CD14-positive monocyte (primary cell): Measurements from ENCODE around the gene ACTL10. TPM values are rescaled to one million over a fixed set of nuclear protein-coding genes. Genes with fewer than 3 reads are reported as not detected.

Experiments
- DNase-seq, 3 donors: peaks; one replicate each; pipeline ENCODE4 v3.0.0-alpha.2; 2011 to 2022
- H2AFZ ChIP-seq: 2 replicates; pipeline ENCODE4 v1.6.0; 2012; ENCODE audit warnings: mild to moderate bottlenecking, low read depth, low read length, inconsistent platforms; ENCODE audit not compliant: insufficient read depth, poor library complexity, severe bottlenecking
- H3K27ac ChIP-seq, 2 donors: 1 replicate in 1 of 2; 2 replicates in 1 of 2; pipeline ENCODE4 v1.5.1; 2012 to 2013; ENCODE audit warnings: low read length in 2 of 2, control low read depth in 1 of 2, inconsistent platforms in 1 of 2, low read depth in 1 of 2, mild to moderate bottlenecking in 1 of 2
- H3K27me3 ChIP-seq, 2 donors: one replicate each; pipeline versions ENCODE4 v1.6.0 to v1.6.1; 2011 to 2013; ENCODE audit warnings: low read length in 2 of 2; ENCODE audit not compliant: control insufficient read depth in 2 of 2, insufficient read depth in 2 of 2
- H3K36me3 ChIP-seq, 2 donors: replicated peaks in 1 of 2; 1 replicate in 1 of 2; 2 replicates in 1 of 2; pipeline versions ENCODE4 v1.5.1 to v1.6.1; 2012 to 2013; ENCODE audit warnings: low read length in 2 of 2, control low read depth in 1 of 2, inconsistent platforms in 1 of 2, mild to moderate bottlenecking in 1 of 2; ENCODE audit not compliant: insufficient read depth in 2 of 2, control insufficient read depth in 1 of 2
- H3K4me1 ChIP-seq, 2 donors: 1 replicate in 1 of 2; 2 replicates in 1 of 2; pipeline versions ENCODE4 v1.5.1 to v1.6.1; 2012 to 2013; ENCODE audit warnings: low read length in 2 of 2, control low read depth in 1 of 2, inconsistent platforms in 1 of 2, mild to moderate bottlenecking in 1 of 2, moderate library complexity in 1 of 2; ENCODE audit not compliant: insufficient read depth in 2 of 2, control insufficient read depth in 1 of 2
- H3K4me2 ChIP-seq: replicated peaks from 2 replicates; pipeline ENCODE3; 2012; ENCODE audit warnings: low read length, moderate library complexity, mild to moderate bottlenecking; ENCODE audit not compliant: poor library complexity, severe bottlenecking; ENCODE audit errors: extremely low read depth
- H3K4me3 ChIP-seq, 3 experiments: fragments of 200-600 bp in 1 of 3; sonication (generic) in 1 of 3; replicated peaks in 1 of 3; 1 replicate in 2 of 3; 2 replicates in 1 of 3; pipeline ENCODE4 v1.5.1; 2011 to 2013; ENCODE audit warnings: low read length in 3 of 3, mild to moderate bottlenecking in 3 of 3, control low read depth in 2 of 3, low read depth in 2 of 3, inconsistent platforms in 1 of 3, moderate library complexity in 1 of 3
- H3K79me2 ChIP-seq: 2 replicates; pipeline ENCODE4 v1.6.0; 2012; ENCODE audit warnings: mild to moderate bottlenecking, control low read depth, inconsistent platforms, low read length, moderate library complexity; ENCODE audit not compliant: insufficient read depth
- H3K9ac ChIP-seq: 2 replicates; pipeline ENCODE4 v1.6.0; 2017; ENCODE audit warnings: low read length, mild to moderate bottlenecking; ENCODE audit not compliant: insufficient read depth, poor library complexity, severe bottlenecking
- H3K9me3 ChIP-seq, 2 donors: replicated peaks in 1 of 2; 1 replicate in 1 of 2; 2 replicates in 1 of 2; pipeline versions ENCODE4 v1.5.1 to v1.6.1; 2012 to 2013; ENCODE audit warnings: low read length in 2 of 2, control low read depth in 1 of 2; ENCODE audit not compliant: control insufficient read depth in 1 of 2, insufficient read depth in 1 of 2
- H4K20me1 ChIP-seq: 2 replicates; pipeline ENCODE4 v1.6.0; 2012; ENCODE audit warnings: mild to moderate bottlenecking, low read length, control low read depth, moderate library complexity; ENCODE audit not compliant: insufficient read depth
- H3K27ac Mint-ChIP-seq, 7 donors: one replicate each; pipeline ENCODE4 v1.8.0; 2020; ENCODE audit warnings: mild to moderate bottlenecking in 7 of 7, mixed read lengths in 7 of 7, moderate library complexity in 6 of 7, inconsistent platforms in 2 of 7
- H3K27me3 Mint-ChIP-seq, 3 donors: one replicate each; pipeline ENCODE4 v1.8.0; 2021 to 2022; ENCODE audit warnings: low read depth in 3 of 3, mild to moderate bottlenecking in 3 of 3, mixed read lengths in 3 of 3, moderate library complexity in 3 of 3, inconsistent platforms in 1 of 3
- H3K36me3 Mint-ChIP-seq, 2 donors: one replicate each; pipeline ENCODE4 v1.8.0; 2020; ENCODE audit warnings: mixed read lengths in 2 of 2, inconsistent platforms in 1 of 2, mild to moderate bottlenecking in 1 of 2
- H3K4me1 Mint-ChIP-seq: one replicate; pipeline ENCODE4 v1.8.0; 2020; ENCODE audit warnings: mild to moderate bottlenecking, mixed read lengths
- H3K4me3 Mint-ChIP-seq, 2 donors: one replicate each; pipeline ENCODE4 v1.8.0; 2020; ENCODE audit warnings: mild to moderate bottlenecking in 2 of 2, mixed read lengths in 2 of 2, moderate library complexity in 1 of 2
- H3K9me3 Mint-ChIP-seq, 7 donors: one replicate each; pipeline ENCODE4 v1.8.0; 2020 to 2022; ENCODE audit warnings: mixed read lengths in 7 of 7, mild to moderate bottlenecking in 6 of 7, moderate library complexity in 6 of 7, inconsistent platforms in 2 of 7
- CTCF ChIP-seq: fragments of 200-600 bp; IDR thresholded peaks from one replicate; pipeline ENCODE4 v1.8.0; 2022; ENCODE audit warnings: antibody characterized with exemption, mild to moderate bottlenecking
- WGBS: methylation state at CpG from one replicate; pipeline ENCODE4 v1.1.5; 2013; ENCODE audit warnings: missing lambda C conversion rate; ENCODE audit not compliant: insufficient coverage; 5-methylcytosine and 5-hydroxymethylcytosine counted together
- intact Hi-C, 2 donors: fragments of 100-400 bp; cut with micrococcal nuclease; formaldehyde crosslinking; loops; one replicate each; pipeline versions ENCODE4 v1.15.0 to v1.15.1; 2023
- polyA plus RNA-seq, 3 donors: library from polyadenylated mRNA; depleted of rRNA in 1 of 3; unstranded in 2 of 3; stranded (reverse) in 1 of 3; fragments of 300-500 nt in 2 of 3; fragments of >200 nt in 1 of 3; fragmentation: Illumina TruSeq in 2 of 3; gene quantifications; 1 replicate in 2 of 3; 2 replicates in 1 of 3; pipeline ENCODE4 v1.2.3, GENCODE V29; 2012 to 2021

ACTL10 gene
- polyA plus RNA-seq, 3 donors, result 0.31 to 1.2 (median 1.1) TPM

DNA sequence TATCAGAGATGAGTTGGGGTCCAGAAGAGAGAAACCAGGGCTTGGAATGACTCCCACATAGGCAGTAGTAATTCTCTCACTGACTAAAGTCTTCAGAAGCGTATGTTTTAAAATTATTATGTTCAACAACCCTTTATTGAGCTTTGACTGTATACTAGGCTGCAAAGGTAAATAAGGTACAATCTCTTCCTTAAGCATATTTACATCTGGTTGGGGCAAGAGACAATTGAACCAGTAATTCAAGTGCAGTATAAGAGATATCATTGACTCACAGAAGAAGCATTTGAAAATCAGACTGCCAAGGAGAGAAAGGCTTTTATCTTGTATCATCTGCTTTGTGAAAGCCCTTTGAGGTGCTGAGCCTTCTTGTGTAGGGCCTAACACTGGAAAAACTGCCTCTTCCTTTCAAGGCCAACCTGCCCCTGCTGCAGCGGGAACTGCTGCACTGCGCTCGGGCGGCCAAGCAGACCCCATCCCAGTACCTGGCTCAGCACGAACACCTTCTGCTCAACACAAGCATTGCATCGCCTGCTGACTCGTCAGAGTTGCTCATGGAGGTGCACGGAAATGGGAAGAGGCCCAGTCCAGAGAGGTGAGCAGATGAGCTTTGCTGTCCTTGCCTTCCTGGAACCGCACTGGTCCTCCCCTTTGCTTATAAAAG, 43.9 kb upstream of the ACTL10 start:
- no peaks in the 10 kb centered on the region for H3K4me1 ChIP-seq
- no peak overlapping the region for H3K27ac ChIP-seq
- intact Hi-C loops, result no loop called here
- H3K79me2 ChIP-seq, result no peaks in the 10 kb centered on the region
- H3K27me3 ChIP-seq, result no peaks in the 10 kb centered on the region
- no peak overlapping the region for H3K4me2 ChIP-seq
- H3K9ac ChIP-seq, result no peak overlapping the region
- Mint-ChIP-seq H3K27me3 (no peaks in the 10 kb centered on the region), H3K27ac (no peak overlapping the region), H3K36me3 (peaks cover 45 to 61% of the 10 kb centered on the region in 2 donors), H3K4me1 (no peaks in the 10 kb centered on the region), H3K4me3 (no peak overlapping the region), H3K9me3 (no peaks in the 10 kb centered on the region)
- peaks cover 30 to 69% of the 10 kb centered on the region in 2 donors for H3K36me3 ChIP-seq
- no peak for TF ChIP-seq CTCF
- WGBS, result 98% methylated on average over 9 of the region's 10 CpGs
- no peaks in the 10 kb centered on the region for H4K20me1 ChIP-seq
- no peaks in the 10 kb centered on the region for H3K9me3 ChIP-seq
- no peak overlapping the region for H3K4me3 ChIP-seq
- H2AFZ ChIP-seq, result no peak overlapping the region
- DNase-seq, result no peak

DNA sequence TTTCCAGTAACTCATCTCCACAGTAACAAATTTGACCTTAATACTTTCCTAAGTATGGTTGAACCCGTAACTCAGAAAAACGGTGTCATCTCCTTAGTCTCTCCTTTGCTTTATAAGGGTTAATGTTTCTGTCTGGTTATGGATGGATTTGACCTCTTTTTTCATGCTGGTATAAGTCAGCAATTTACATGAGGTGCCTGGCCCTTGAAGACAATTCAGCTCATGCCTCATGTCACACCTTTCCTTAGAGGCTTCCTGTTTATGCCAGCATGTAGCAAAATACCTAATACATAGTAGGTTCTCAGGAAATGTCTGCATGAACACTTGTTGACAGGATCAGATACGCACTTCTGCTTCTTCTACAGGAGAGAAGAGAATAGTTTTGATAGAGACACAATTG, 42.3 kb upstream of the ACTL10 start:
- no peaks in the 10 kb centered on the region for H3K9me3 Mint-ChIP-seq
- no peak overlapping the region for H3K27ac Mint-ChIP-seq
- no peaks in the 10 kb centered on the region for H3K4me1 ChIP-seq
- H3K4me1 Mint-ChIP-seq, result no peaks in the 10 kb centered on the region
- WGBS, result 100% methylated on average over 1 of the region's 3 CpGs
- no peak overlapping the region for H3K27ac ChIP-seq
- intact Hi-C loops, result no loop called here
- no peak overlapping the region for H3K4me2 ChIP-seq
- no peaks in the 10 kb centered on the region for H3K79me2 ChIP-seq
- peaks cover 42 to 80% of the 10 kb centered on the region in 2 donors for H3K36me3 ChIP-seq
- no peak for DNase-seq
- no peaks in the 10 kb centered on the region for H3K27me3 Mint-ChIP-seq
- no peak for TF ChIP-seq CTCF
- H3K4me3 Mint-ChIP-seq, result no peak overlapping the region
- H3K9me3 ChIP-seq, result no peaks in the 10 kb centered on the region
- H3K27me3 ChIP-seq, result no peaks in the 10 kb centered on the region
- H3K9ac ChIP-seq, result no peak overlapping the region
- no peak overlapping the region for H2AFZ ChIP-seq
- peaks cover 58 to 71% of the 10 kb centered on the region in 2 donors for H3K36me3 Mint-ChIP-seq
- no peak overlapping the region for H3K4me3 ChIP-seq
- H4K20me1 ChIP-seq, result no peaks in the 10 kb centered on the region
